ENCODE measurements around the gene CPA2. TPM values are rescaled to one million over a fixed set of nuclear protein-coding genes. Genes with fewer than 3 reads are reported as not detected.
A peak's percentile ranks its signal among the peaks of the same experiment; 100 is the strongest.
"Not testable (repeated sequence)": the region's sequence is repeated elsewhere in the genome, so short reads cannot be mapped to it uniquely, and the experiment has no call there.

The CPA2 gene
- total RNA-seq, 1 donor: not detected

DNA sequence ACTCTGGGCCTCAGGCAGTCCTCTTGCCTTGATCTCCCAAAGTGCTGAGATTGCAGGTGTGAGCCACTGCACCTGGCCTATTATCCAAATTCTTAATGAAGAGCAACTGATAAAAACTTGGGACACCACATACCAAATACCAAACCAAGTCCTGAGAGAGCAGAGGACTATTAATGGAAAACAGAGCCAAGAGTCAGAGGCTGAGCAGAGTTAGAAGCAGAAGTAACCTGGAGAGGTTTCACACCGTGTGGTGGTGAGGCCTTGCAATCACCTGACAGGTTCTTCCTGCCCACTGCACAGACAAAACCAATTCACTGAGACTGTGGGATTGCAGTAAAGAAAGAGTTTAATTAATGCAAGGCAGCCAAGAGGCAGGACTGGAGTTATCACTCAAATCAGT is 43.0 kb upstream of the CPA2 start:
- Histone ChIP-seq H4K20me1 (ENCODE audit: insufficient read depth, low read length) (no peaks in the 10 kb centered on the region), H3K9me3 (ENCODE audit: low read depth, low read length) (no peaks in the 10 kb centered on the region), H3K36me3 (ENCODE audit: insufficient read depth, low read length) (no peaks in the 10 kb centered on the region), H2AFZ (ENCODE audit: low read length) (no peak overlapping the region), H3K4me3 (ENCODE audit: insufficient read depth, low read length) (no peak overlapping the region), H3K27me3 (ENCODE audit: insufficient read depth, low read length) (no peaks in the 10 kb centered on the region), H3K27ac (ENCODE audit: low read depth, low read length) (no peak overlapping the region), H3K4me1 (ENCODE audit: insufficient read depth, low read length) (no peaks in the 10 kb centered on the region), H3K79me2 (ENCODE audit: insufficient read depth, low read length) (no peaks in the 10 kb centered on the region), H3K4me2 (ENCODE audit: insufficient read depth, low read length) (no peak overlapping the region)
- TF ChIP-seq, protein P1, sequence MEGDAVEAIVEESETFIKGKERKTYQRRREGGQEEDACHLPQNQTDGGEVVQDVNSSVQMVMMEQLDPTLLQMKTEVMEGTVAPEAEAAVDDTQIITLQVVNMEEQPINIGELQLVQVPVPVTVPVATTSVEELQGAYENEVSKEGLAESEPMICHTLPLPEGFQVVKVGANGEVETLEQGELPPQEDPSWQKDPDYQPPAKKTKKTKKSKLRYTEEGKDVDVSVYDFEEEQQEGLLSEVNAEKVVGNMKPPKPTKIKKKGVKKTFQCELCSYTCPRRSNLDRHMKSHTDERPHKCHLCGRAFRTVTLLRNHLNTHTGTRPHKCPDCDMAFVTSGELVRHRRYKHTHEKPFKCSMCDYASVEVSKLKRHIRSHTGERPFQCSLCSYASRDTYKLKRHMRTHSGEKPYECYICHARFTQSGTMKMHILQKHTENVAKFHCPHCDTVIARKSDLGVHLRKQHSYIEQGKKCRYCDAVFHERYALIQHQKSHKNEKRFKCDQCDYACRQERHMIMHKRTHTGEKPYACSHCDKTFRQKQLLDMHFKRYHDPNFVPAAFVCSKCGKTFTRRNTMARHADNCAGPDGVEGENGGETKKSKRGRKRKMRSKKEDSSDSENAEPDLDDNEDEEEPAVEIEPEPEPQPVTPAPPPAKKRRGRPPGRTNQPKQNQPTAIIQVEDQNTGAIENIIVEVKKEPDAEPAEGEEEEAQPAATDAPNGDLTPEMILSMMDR (IDR thresholded peaks at IDR 0.05; ENCODE audit: extremely low read depth, low read depth, low read length): no peak
- no peak for DNase-seq (ENCODE audit: insufficient read length, low spot score, missing footprints)

GRCh38 chr7:130224210-130224609 is 42.5 kb upstream of the CPA2 start:
- H3K36me3 ChIP-seq (ENCODE audit: insufficient read depth, low read length): no peaks in the 10 kb centered on the region
- H3K4me3 ChIP-seq (ENCODE audit: insufficient read depth, low read length): no peak overlapping the region
- no peaks in the 10 kb centered on the region for H3K27me3 ChIP-seq (ENCODE audit: insufficient read depth, low read length)
- no peak overlapping the region for H2AFZ ChIP-seq (ENCODE audit: low read length)
- H3K4me1 ChIP-seq (ENCODE audit: insufficient read depth, low read length): no peaks in the 10 kb centered on the region
- no peaks in the 10 kb centered on the region for H3K9me3 ChIP-seq (ENCODE audit: low read depth, low read length)
- no peak for DNase-seq (ENCODE audit: insufficient read length, low spot score, missing footprints)
- no peaks in the 10 kb centered on the region for H4K20me1 ChIP-seq (ENCODE audit: insufficient read depth, low read length)
- TF ChIP-seq, protein P1 (IDR thresholded peaks at IDR 0.05; ENCODE audit: extremely low read depth, low read depth, low read length): no peak
- H3K4me2 ChIP-seq (ENCODE audit: insufficient read depth, low read length): no peak overlapping the region
- no peaks in the 10 kb centered on the region for H3K79me2 ChIP-seq (ENCODE audit: insufficient read depth, low read length)
- H3K27ac ChIP-seq (ENCODE audit: low read depth, low read length): no peak overlapping the region

GRCh38 chr7:130224923-130225322 is 41.7 kb upstream of the CPA2 start:
- not testable (repeated sequence) for H3K36me3 ChIP-seq (ENCODE audit: insufficient read depth, low read length); H3K79me2 ChIP-seq (ENCODE audit: insufficient read depth, low read length); H3K9me3 ChIP-seq (ENCODE audit: low read depth, low read length); H3K4me3 ChIP-seq (ENCODE audit: insufficient read depth, low read length); H3K4me2 ChIP-seq (ENCODE audit: insufficient read depth, low read length); H3K27ac ChIP-seq (ENCODE audit: low read depth, low read length); DNase-seq (ENCODE audit: insufficient read length, low spot score, missing footprints); H3K4me1 ChIP-seq (ENCODE audit: insufficient read depth, low read length); H4K20me1 ChIP-seq (ENCODE audit: insufficient read depth, low read length); H3K27me3 ChIP-seq (ENCODE audit: insufficient read depth, low read length)
- H2AFZ ChIP-seq (ENCODE audit: low read length): peak overlapping the region; percentile 51

DNA sequence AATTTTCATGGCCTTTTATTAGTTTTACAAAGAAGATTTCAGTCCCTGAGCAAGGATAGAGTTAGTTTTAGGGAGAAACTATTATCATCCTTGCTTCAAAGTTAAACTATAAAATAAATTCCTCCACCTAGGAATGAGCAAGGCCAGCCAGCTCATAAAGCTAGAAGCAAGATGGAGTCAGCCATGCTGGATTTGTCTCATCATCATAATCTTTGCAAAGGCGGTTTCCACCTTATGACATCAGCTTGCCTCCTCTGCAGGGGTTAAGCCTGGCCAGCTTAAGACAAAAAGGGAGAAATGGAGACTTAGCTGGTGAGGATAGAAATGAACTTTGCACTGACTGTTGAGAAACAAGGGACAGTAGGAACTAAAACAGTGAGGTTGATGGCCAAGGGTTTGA is 40.3 kb upstream of the CPA2 start:
- Histone ChIP-seq H3K4me2 (ENCODE audit: insufficient read depth, low read length) (no peak overlapping the region), H3K4me1 (ENCODE audit: insufficient read depth, low read length) (no peaks in the 10 kb centered on the region), H3K27ac (ENCODE audit: low read depth, low read length) (no peak overlapping the region), H2AFZ (ENCODE audit: low read length) (no peak overlapping the region), H3K79me2 (ENCODE audit: insufficient read depth, low read length) (no peaks in the 10 kb centered on the region), H3K27me3 (ENCODE audit: insufficient read depth, low read length) (no peaks in the 10 kb centered on the region), H3K9me3 (ENCODE audit: low read depth, low read length) (no peaks in the 10 kb centered on the region), H3K4me3 (ENCODE audit: insufficient read depth, low read length) (no peak overlapping the region), H3K36me3 (ENCODE audit: insufficient read depth, low read length) (no peaks in the 10 kb centered on the region), H4K20me1 (ENCODE audit: insufficient read depth, low read length) (no peaks in the 10 kb centered on the region)
- peak; percentile 54 for DNase-seq (ENCODE audit: insufficient read length, low spot score, missing footprints)
- TF ChIP-seq, protein P1 (IDR thresholded peaks at IDR 0.05; ENCODE audit: extremely low read depth, low read depth, low read length): no peak
